ENCODE data around the gene GDF15.
A peak's percentile ranks its signal among the peaks of the same experiment; 100 is the strongest.

Gene GDF15

DNA sequence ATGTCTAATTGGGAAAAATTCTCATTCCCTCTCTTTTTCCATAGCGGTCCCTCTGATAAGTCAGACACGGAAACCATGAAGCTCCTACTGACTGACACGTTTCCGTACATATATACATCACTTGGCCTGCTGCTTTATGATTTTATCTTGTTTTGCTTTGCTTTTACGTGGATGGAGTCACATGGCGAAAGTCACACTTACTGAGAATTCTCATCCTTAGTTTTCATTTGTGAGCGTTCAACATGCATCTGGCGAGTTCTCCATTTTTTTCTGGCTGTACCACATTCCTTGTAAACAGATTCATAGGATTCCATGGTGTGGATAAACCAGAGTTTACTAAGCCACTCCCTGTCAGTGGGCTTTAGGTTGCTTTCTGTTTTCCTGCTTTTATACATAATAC, 24.3 kb upstream of the GDF15 start:
- TF ChIP-seq, protein P1, sequence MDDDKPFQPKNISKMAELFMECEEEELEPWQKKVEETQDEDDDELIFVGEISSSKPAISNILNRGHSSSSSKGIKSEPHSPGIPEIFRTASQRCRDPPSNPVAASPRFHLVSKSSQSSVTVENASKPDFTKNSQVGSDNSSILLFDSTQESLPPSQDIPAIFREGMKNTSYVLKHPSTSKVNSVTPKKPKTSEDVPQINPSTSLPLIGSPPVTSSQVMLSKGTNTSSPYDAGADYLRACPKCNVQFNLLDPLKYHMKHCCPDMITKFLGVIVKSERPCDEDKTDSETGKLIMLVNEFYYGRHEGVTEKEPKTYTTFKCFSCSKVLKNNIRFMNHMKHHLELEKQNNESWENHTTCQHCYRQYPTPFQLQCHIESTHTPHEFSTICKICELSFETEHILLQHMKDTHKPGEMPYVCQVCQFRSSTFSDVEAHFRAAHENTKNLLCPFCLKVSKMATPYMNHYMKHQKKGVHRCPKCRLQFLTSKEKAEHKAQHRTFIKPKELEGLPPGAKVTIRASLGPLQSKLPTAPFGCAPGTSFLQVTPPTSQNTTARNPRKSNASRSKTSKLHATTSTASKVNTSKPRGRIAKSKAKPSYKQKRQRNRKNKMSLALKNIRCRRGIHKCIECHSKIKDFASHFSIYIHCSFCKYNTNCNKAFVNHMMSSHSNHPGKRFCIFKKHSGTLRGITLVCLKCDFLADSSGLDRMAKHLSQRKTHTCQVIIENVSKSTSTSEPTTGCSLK (tag by site-specific recombination; IDR thresholded peaks at IDR 0.05), result no peak
- 0 out of 2 replicates have a peak, but pooled peaks have one; percentile 15 for TF ChIP-seq IKZF3 (tag by site-specific recombination; IDR thresholded peaks at IDR 0.05)
- peaks cover 0 to 18% of the 10 kb centered on the region in 2 experiments; a peak in 2 of 3 replicates for H3K36me3 ChIP-seq (ENCODE audit: control insufficient read depth in 2 of 2, insufficient read depth in 1 of 2, low read length in 2 of 2)
- H3K9me3 ChIP-seq (ENCODE audit: control insufficient read depth, insufficient read depth, low read depth, low read length), result no peaks in the 10 kb centered on the region
- H3K4me3 ChIP-seq (ENCODE audit: low read depth, low read length), result no peak overlapping the region
- H3K27ac ChIP-seq (ENCODE audit: extremely low read depth, low read depth, low read length), result no peak overlapping the region
- ChIA-PET POLR2A (no interaction called here), CTCF (interaction anchor here (3.5 kb wide), 1 partner anchor 12 kb away, joined by 27 read pairs; no protein-coding TSS in a partner anchor)
- H3K4me1 ChIP-seq (ENCODE audit: control insufficient read depth, insufficient read depth, low read length), result no peaks in the 10 kb centered on the region; the same call in 1 of the 2 replicates

DNA sequence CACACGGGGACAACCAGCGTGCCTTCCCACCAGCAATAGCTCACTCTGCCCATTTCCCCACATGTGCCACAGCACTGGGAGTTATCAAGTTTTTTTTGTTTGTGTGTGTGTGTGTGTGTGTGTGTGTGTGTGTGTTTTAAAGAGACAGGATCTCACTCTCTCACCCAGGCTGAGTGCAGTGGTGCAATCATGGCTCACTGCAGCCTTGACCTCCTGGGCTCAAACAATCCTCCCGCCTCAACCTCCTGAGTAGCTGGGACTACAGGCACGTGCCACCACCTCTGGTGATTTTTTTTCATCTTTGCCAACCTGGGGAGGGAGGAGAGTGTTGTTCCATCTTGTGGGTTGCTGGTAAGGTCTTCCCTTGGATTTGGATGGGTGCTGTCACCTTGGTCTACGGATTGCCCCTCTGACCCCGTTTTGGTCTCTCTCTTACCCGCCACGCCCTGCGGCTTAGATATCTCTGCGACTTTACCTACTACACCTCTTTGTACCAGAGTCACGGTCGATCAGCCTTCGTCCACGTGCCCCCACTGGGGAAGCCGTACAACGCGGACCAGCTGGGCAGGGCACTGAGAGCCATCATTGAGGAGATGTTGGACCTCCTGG, 22.9 kb upstream of the GDF15 start:
- H3K4me3 ChIP-seq (ENCODE audit: low read depth, low read length), result no peak overlapping the region
- no peak overlapping the region; the same call in 1 of the 2 replicates for H3K27ac ChIP-seq (ENCODE audit: extremely low read depth, low read depth, low read length)
- ChIA-PET CTCF (interaction anchor here (0.6 to 3.7 kb wide), 6 partner anchors 13 to 47 kb away, joined by 3 to 23 read pairs (median 4); no protein-coding TSS in a partner anchor), POLR2A (interaction anchor here (0.6 to 2.2 kb wide), 3 partner anchors 32 to 83 kb away, joined by 3 to 19 read pairs (median 4); partner anchors contain the start of gene JUND)
- no peaks in the 10 kb centered on the region for H3K9me3 ChIP-seq (ENCODE audit: control insufficient read depth, insufficient read depth, low read depth, low read length)
- H3K4me1 ChIP-seq (ENCODE audit: control insufficient read depth, insufficient read depth, low read length), result no peaks in the 10 kb centered on the region; the same call in 1 of the 2 replicates
- no peak for TF ChIP-seq GLI4 (tag by site-specific recombination; IDR thresholded peaks at IDR 0.05)
- TF ChIP-seq, protein P2, sequence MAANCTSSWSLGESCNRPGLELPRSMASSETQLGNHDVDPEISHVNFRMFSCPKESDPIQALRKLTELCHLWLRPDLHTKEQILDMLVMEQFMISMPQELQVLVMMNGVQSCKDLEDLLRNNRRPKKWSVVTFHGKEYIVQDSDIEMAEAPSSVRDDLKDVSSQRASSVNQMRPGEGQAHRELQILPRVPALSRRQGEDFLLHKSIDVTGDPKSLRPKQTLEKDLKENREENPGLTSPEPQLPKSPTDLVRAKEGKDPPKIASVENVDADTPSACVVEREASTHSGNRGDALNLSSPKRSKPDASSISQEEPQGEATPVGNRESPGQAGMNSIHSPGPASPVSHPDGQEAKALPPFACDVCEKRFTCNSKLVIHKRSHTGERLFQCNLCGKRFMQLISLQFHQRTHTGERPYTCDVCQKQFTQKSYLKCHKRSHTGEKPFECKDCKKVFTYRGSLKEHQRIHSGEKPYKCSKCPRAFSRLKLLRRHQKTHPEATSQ (tag by site-specific recombination; IDR thresholded peaks at IDR 0.05), result no peak
- TF ChIP-seq, protein P3, sequence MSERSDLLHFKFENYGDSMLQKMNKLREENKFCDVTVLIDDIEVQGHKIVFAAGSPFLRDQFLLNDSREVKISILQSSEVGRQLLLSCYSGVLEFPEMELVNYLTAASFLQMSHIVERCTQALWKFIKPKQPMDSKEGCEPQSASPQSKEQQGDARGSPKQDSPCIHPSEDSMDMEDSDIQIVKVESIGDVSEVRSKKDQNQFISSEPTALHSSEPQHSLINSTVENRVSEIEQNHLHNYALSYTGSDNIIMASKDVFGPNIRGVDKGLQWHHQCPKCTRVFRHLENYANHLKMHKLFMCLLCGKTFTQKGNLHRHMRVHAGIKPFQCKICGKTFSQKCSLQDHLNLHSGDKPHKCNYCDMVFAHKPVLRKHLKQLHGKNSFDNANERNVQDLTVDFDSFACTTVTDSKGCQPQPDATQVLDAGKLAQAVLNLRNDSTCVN (tag by site-specific recombination; optimal IDR thresholded peaks at IDR 0.05), result peak; percentile 6
- TF ChIP-seq, protein P4, sequence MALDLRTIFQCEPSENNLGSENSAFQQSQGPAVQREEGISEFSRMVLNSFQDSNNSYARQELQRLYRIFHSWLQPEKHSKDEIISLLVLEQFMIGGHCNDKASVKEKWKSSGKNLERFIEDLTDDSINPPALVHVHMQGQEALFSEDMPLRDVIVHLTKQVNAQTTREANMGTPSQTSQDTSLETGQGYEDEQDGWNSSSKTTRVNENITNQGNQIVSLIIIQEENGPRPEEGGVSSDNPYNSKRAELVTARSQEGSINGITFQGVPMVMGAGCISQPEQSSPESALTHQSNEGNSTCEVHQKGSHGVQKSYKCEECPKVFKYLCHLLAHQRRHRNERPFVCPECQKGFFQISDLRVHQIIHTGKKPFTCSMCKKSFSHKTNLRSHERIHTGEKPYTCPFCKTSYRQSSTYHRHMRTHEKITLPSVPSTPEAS (tag by site-specific recombination; IDR thresholded peaks at IDR 0.05), result peak; percentile 99
- peak; percentile 16; the same call in 1 of the 2 replicates for TF ChIP-seq WT1 (tag by site-specific recombination; IDR thresholded peaks at IDR 0.05)
- TF ChIP-seq, protein P5, sequence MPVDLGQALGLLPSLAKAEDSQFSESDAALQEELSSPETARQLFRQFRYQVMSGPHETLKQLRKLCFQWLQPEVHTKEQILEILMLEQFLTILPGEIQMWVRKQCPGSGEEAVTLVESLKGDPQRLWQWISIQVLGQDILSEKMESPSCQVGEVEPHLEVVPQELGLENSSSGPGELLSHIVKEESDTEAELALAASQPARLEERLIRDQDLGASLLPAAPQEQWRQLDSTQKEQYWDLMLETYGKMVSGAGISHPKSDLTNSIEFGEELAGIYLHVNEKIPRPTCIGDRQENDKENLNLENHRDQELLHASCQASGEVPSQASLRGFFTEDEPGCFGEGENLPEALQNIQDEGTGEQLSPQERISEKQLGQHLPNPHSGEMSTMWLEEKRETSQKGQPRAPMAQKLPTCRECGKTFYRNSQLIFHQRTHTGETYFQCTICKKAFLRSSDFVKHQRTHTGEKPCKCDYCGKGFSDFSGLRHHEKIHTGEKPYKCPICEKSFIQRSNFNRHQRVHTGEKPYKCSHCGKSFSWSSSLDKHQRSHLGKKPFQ (tag by site-specific recombination; IDR thresholded peaks at IDR 0.05), result 0 out of 2 replicates have a peak, but pooled peaks have one; percentile 31
- TF ChIP-seq, protein P6, sequence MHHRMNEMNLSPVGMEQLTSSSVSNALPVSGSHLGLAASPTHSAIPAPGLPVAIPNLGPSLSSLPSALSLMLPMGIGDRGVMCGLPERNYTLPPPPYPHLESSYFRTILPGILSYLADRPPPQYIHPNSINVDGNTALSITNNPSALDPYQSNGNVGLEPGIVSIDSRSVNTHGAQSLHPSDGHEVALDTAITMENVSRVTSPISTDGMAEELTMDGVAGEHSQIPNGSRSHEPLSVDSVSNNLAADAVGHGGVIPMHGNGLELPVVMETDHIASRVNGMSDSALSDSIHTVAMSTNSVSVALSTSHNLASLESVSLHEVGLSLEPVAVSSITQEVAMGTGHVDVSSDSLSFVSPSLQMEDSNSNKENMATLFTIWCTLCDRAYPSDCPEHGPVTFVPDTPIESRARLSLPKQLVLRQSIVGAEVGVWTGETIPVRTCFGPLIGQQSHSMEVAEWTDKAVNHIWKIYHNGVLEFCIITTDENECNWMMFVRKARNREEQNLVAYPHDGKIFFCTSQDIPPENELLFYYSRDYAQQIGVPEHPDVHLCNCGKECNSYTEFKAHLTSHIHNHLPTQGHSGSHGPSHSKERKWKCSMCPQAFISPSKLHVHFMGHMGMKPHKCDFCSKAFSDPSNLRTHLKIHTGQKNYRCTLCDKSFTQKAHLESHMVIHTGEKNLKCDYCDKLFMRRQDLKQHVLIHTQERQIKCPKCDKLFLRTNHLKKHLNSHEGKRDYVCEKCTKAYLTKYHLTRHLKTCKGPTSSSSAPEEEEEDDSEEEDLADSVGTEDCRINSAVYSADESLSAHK (tag by site-specific recombination; IDR thresholded peaks at IDR 0.05), result 0 out of 2 replicates have a peak, but pooled peaks have one; percentile 16
- TF ChIP-seq KLF9 (tag by site-specific recombination; IDR thresholded peaks at IDR 0.05; ENCODE audit: low read depth), result no peak
- TF ChIP-seq ZIC2 (tag by site-specific recombination; IDR thresholded peaks at IDR 0.05), result peak; percentile 27; the same call in 1 of the 2 replicates
- TF ChIP-seq GLIS1 (tag by site-specific recombination; IDR thresholded peaks at IDR 0.05), result peak; percentile 51
- TF ChIP-seq SCRT2 (tag by site-specific recombination; IDR thresholded peaks at IDR 0.05), result peak; percentile 62
- peak; percentile 45; the same call in 1 of the 2 replicates for TF ChIP-seq SP7 (tag by site-specific recombination; IDR thresholded peaks at IDR 0.05)
- TF ChIP-seq, protein P7, sequence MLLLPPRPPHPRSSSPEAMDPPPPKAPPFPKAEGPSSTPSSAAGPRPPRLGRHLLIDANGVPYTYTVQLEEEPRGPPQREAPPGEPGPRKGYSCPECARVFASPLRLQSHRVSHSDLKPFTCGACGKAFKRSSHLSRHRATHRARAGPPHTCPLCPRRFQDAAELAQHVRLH (tag by site-specific recombination; IDR thresholded peaks at IDR 0.05), result peak; percentile 84; the same call in 1 of the 2 replicates
- peak; percentile 32; the same call in 1 of the 2 replicates for TF ChIP-seq ZNF324 (tag by site-specific recombination; IDR thresholded peaks at IDR 0.05)
- 0 out of 2 replicates have a peak, but pooled peaks have one; percentile 24 for TF ChIP-seq SCRT1 (tag by site-specific recombination; IDR thresholded peaks at IDR 0.05; ENCODE audit: borderline replicate concordance)
- 0 out of 2 replicates have a peak, but pooled peaks have one; percentile 22 for TF ChIP-seq ZNF76 (tag by site-specific recombination; IDR thresholded peaks at IDR 0.05; ENCODE audit: borderline replicate concordance, low read depth)
- no peak for TF ChIP-seq ZNF555 (tag by site-specific recombination; conservative IDR thresholded peaks at IDR 0.05)
- peak; percentile 28; the same call in 1 of the 2 replicates for TF ChIP-seq ZBTB8A (tag by site-specific recombination; IDR thresholded peaks at IDR 0.05)
- peaks cover 0 to 4% of the 10 kb centered on the region in 2 experiments; a peak in 2 of 3 replicates for H3K36me3 ChIP-seq (ENCODE audit: control insufficient read depth in 2 of 2, insufficient read depth in 1 of 2, low read length in 2 of 2)
